Prostate gland (tissue), 2 donors: ENCODE data around the gene GPR55. TPM values are rescaled to one million over a fixed set of nuclear protein-coding genes. Genes with fewer than 3 reads are reported as not detected.
A peak's percentile ranks its signal among the peaks of the same experiment; 100 is the strongest.

Experiments used
- DNase-seq: peaks from one replicate; pipeline ENCODE4 v3.0.0-alpha.2; 2019; ENCODE audit warnings: low spot score
- H3K27ac ChIP-seq, 2 donors: fragments of 200-600 bp; sonication (generic); 2 replicates each; pipeline ENCODE4 v1.5.1; 2017 to 2019
- H3K27me3 ChIP-seq: fragments of 200-600 bp; sonication (generic); replicated peaks from 2 replicates; pipeline ENCODE4 v1.5.1; 2019; ENCODE audit not compliant: insufficient read depth
- H3K36me3 ChIP-seq, 2 donors: fragments of 200-600 bp; sonication (generic); 1 replicate in 1 of 2; 2 replicates in 1 of 2; pipeline versions ENCODE4 v1.5.1 to v1.8.1; 2017 to 2019
- H3K4me1 ChIP-seq: fragments of 200-600 bp; sonication (generic); replicated peaks from 2 replicates; pipeline ENCODE4 v1.5.1; 2019
- H3K4me3 ChIP-seq, 2 donors: fragments of 200-600 bp; sonication (generic); 2 replicates each; pipeline ENCODE4 v1.5.1; 2017 to 2019
- H3K9me3 ChIP-seq: fragments of 200-600 bp; sonication (generic); 2 replicates; pipeline ENCODE4 v1.5.1; 2017
- POLR2A ChIP-seq: fragments of 450-650 bp; IDR thresholded peaks from one replicate; pipeline ENCODE4 v1.6.1; 2016; ENCODE audit warnings: antibody characterized with exemption, mild to moderate bottlenecking
- POLR2AphosphoS5 ChIP-seq: sonication (generic); formaldehyde crosslinking; IDR thresholded peaks from one replicate; pipeline ENCODE4 v1.6.1; 2017; ENCODE audit warnings: antibody characterized with exemption
- WGBS: methylation state at CpG from one replicate; pipeline ENCODE4 v1.1.5; 2018; 5-methylcytosine and 5-hydroxymethylcytosine counted together
- intact Hi-C: fragments of 100-400 bp; cut with DNase I; formaldehyde crosslinking; loops from one replicate; pipeline ENCODE4 v1.14.2; 2022
- total RNA-seq, 2 donors: library from RNA; depleted of rRNA; stranded (reverse); fragments of >200 nt; gene quantifications; one replicate each; pipeline ENCODE4 v1.1.0, GENCODE V29; 2016
- TF ChIP-seq, protein P1 (sequence below), 4 experiments: fragments of 200-600 bp in 2 of 4; fragments of 450-650 bp in 2 of 4; sonication (generic) in 2 of 4; IDR thresholded peaks; 1 replicate in 3 of 4; 2 replicates in 1 of 4; pipeline ENCODE4 v1.5.1; 2016 to 2019; ENCODE audit warnings: antibody characterized with exemption in 4 of 4, mild to moderate bottlenecking in 2 of 4, moderate library complexity in 2 of 4

The GPR55 gene
- total RNA-seq, 2 donors from 2014 or later = 0.77 to 3.0 TPM

GRCh38 chr2:230872151-230872967, 52.7 kb downstream of the GPR55 start:
- no peaks in the 10 kb centered on the region for H3K9me3 ChIP-seq
- no peak for DNase-seq
- peaks cover 3% of the 10 kb centered on the region for H3K4me1 ChIP-seq
- no peak for TF ChIP-seq POLR2A
- TF ChIP-seq, protein P1, sequence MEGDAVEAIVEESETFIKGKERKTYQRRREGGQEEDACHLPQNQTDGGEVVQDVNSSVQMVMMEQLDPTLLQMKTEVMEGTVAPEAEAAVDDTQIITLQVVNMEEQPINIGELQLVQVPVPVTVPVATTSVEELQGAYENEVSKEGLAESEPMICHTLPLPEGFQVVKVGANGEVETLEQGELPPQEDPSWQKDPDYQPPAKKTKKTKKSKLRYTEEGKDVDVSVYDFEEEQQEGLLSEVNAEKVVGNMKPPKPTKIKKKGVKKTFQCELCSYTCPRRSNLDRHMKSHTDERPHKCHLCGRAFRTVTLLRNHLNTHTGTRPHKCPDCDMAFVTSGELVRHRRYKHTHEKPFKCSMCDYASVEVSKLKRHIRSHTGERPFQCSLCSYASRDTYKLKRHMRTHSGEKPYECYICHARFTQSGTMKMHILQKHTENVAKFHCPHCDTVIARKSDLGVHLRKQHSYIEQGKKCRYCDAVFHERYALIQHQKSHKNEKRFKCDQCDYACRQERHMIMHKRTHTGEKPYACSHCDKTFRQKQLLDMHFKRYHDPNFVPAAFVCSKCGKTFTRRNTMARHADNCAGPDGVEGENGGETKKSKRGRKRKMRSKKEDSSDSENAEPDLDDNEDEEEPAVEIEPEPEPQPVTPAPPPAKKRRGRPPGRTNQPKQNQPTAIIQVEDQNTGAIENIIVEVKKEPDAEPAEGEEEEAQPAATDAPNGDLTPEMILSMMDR (IDR thresholded peaks at IDR 0.05) = no peak
- TF ChIP-seq POLR2AphosphoS5 = no peak
- H3K36me3 ChIP-seq = peaks cover 0 to 3% of the 10 kb centered on the region in 2 donors
- H3K27ac ChIP-seq = no peak overlapping the region
- no peak overlapping the region for H3K4me3 ChIP-seq
- intact Hi-C loops = no loop called here
- H3K27me3 ChIP-seq = no peaks in the 10 kb centered on the region
- WGBS = 69% methylated on average over 14 of the region's 14 CpGs

DNA sequence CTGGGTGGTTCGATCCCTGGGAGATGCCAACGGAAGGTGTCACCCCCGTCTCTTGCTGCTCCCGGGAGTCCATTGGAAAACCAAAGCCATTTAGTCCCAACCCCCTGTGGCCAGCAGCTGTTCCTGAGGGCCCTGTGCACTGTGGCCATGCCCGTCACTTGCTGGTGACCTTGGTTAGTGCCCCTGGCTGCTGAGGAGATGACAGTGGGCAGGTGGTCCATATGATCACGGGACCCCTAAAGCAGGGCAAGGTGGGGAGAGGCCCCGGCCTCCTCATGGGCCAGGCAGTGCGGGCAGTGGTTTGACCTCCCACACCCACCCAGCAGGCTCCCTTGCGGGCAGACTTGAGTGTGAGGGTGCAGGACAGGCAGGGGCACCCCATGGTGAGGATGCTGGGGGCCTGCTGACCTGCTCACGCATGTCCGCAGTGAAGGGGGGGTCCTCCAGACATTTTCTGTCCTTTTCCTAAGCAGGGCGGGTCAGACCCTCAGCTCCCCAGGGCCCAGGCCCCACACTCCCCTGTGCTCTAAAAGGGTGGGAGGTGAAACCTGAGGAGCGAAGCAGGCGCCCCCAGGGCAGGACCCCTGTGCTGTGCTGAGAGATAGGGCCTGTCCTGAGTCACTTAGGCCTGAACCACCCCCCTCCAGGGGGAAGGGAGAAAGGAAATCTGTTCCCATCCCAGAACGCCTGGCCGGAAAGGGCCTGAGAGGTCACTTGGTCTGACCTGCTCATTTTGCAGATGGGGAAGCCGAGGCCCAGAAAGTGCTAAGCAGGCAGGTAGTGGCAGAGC, 53.5 kb downstream of the GPR55 start:
- no peaks in the 10 kb centered on the region for H3K9me3 ChIP-seq
- peaks cover 0 to 3% of the 10 kb centered on the region in 2 donors for H3K36me3 ChIP-seq
- no peak for TF ChIP-seq POLR2AphosphoS5
- no peak for TF ChIP-seq POLR2A
- TF ChIP-seq, protein P1 (IDR thresholded peaks at IDR 0.05) = no peak
- intact Hi-C loops = no loop called here
- H3K4me3 ChIP-seq = no peak overlapping the region
- peak overlapping the region; percentile 30 to 54 for H3K27ac ChIP-seq
- 90% methylated on average over 14 of the region's 17 CpGs for WGBS
- no peak for DNase-seq
- no peaks in the 10 kb centered on the region for H3K27me3 ChIP-seq
- peaks cover 7% of the 10 kb centered on the region for H3K4me1 ChIP-seq

GRCh38 chr2:230870544-230871360, 54.3 kb downstream of the GPR55 start:
- no peak for DNase-seq
- Histone ChIP-seq H3K4me1 (peaks cover 12% of the 10 kb centered on the region), H3K27ac (peak overlapping the region; percentile 30 to 54), H3K36me3 (peaks cover 0 to 1% of the 10 kb centered on the region in 2 donors), H3K9me3 (no peaks in the 10 kb centered on the region), H3K4me3 (no peak overlapping the region), H3K27me3 (no peaks in the 10 kb centered on the region)
- intact Hi-C loops = no loop called here
- WGBS = 19% methylated on average over 18 of the region's 18 CpGs
- TF ChIP-seq, protein P1 (IDR thresholded peaks at IDR 0.05) = no peak
- TF ChIP-seq POLR2A = no peak
- no peak for TF ChIP-seq POLR2AphosphoS5

DNA sequence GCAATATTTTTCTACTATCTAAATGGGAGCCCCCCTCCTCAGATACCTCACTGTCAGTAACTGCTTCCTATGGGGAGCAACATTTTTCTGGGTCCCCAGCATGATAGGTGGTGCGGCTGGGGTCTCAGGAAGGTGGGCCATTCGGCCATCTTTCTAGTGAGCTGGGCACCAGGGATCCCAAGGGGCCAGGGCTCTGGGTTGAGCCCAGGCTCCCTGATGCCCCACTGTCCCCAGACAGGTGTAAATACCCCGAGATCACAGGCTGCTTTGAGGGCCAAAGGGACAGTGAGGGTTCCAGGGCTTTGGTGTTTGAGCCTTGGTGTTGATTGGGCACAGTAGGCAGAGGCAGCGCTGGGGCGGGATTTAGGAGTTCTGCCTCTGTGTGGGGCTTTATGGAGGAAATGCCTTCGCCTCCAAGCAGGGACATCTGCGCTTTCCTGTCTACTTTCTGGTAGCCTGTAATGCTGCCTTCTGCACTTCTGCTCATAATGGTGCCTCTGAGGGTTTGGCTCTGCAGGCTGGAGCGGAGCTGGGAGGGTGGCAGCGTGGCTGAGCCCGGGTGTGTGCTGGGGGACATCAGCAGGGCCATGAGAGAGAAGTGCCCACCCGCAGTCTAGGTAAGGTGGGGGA, 55.0 kb downstream of the GPR55 start:
- Histone ChIP-seq H3K36me3 (no peaks in the 10 kb centered on the region), H3K4me1 (peaks cover 12% of the 10 kb centered on the region), H3K4me3 (no peak overlapping the region), H3K27ac (peak overlapping the region; percentile 17 to 54), H3K27me3 (no peaks in the 10 kb centered on the region), H3K9me3 (no peaks in the 10 kb centered on the region)
- WGBS = 63% methylated on average over 11 of the region's 11 CpGs
- intact Hi-C loops = no loop called here
- TF ChIP-seq POLR2AphosphoS5 (no peak), POLR2A (no peak)
- DNase-seq = no peak
